Bronchial epithelial cell (primary cell): ENCODE results near the gene CHMP2A. TPM values are rescaled to one million over a fixed set of nuclear protein-coding genes. Genes with fewer than 3 reads are reported as not detected.

Experiments
- DNase-seq: peaks from one replicate; pipeline ENCODE4 v3.0.0-alpha.2; 2010; ENCODE audit warnings: low read depth
- FAIRE-seq: peaks from 2 replicates; lab custom pipeline; 2011; peaks lifted over from hg19 to GRCh38; lab: Jason Lieb, UNC
- H3K27me3 ChIP-seq: 2 replicates; pipeline ENCODE4 v1.5.1; 2011; ENCODE audit warnings: low read length; ENCODE audit not compliant: control insufficient read depth, insufficient read depth
- H3K36me3 ChIP-seq: 2 replicates; pipeline ENCODE4 v1.5.1; 2011; ENCODE audit warnings: low read length; ENCODE audit not compliant: control insufficient read depth, insufficient read depth
- H3K4me3 ChIP-seq: 2 replicates; pipeline ENCODE4 v1.5.1; 2011; ENCODE audit warnings: mild to moderate bottlenecking, low read depth, low read length, control low read depth
- total RNA-seq: library from RNA; depleted of rRNA; stranded (reverse); fragments of >200 nt; gene quantifications from 2 replicates; pipeline ENCODE4 v1.2.1, GENCODE V29; 2014
- TF ChIP-seq, protein P1 (sequence below): IDR thresholded peaks from 2 replicates; pipeline ENCODE4 v1.5.1; 2011; ENCODE audit warnings: mild to moderate bottlenecking, moderate library complexity, low read length, control low read depth, inconsistent platforms; ENCODE audit not compliant: insufficient read depth, severe bottlenecking

The CHMP2A gene
- total RNA-seq, 1 donor from 2014 or later: 166 TPM

DNA sequence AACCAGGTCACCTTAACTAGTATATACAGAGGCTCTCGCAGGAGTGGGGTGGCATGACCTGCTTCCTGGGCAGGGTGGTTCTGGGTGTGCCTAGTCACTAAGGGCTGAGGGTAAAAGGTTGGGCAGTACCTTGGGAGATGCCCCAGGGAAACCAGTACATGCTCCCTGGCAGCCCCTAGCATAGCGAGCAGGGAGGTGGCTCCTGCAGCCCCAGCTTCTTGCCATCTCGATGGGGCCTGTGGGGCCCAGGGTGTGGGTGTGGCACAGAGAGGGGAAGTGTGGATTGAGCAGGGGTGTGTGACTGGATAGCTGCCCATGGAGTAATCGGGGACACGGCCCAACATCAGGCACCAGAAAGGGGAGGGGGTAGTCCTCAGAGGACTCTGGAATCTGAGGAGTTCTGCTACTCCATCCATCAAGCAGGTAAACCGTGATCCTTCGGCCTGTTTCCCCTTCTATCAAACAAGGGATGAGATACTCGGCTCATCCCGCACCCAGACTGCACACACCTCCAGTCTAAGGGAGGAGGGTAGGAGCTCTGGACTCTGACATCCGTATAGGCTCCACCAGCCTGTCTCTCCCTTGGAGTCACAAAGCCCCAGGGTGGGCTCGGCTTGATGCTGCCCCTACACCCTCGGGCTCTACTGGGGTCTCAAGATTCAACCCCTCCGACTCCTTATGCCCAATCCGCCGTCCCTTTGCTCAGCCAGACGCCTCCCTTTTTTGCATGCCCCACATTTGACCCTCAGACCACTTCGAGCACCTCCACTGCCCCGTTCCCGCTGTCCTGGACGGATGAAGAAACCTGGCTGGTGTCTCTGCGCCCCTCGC lies 36.4 kb downstream of the CHMP2A start:
- H3K36me3 ChIP-seq: peaks cover 2% of the 10 kb centered on the region
- TF ChIP-seq, protein P1, sequence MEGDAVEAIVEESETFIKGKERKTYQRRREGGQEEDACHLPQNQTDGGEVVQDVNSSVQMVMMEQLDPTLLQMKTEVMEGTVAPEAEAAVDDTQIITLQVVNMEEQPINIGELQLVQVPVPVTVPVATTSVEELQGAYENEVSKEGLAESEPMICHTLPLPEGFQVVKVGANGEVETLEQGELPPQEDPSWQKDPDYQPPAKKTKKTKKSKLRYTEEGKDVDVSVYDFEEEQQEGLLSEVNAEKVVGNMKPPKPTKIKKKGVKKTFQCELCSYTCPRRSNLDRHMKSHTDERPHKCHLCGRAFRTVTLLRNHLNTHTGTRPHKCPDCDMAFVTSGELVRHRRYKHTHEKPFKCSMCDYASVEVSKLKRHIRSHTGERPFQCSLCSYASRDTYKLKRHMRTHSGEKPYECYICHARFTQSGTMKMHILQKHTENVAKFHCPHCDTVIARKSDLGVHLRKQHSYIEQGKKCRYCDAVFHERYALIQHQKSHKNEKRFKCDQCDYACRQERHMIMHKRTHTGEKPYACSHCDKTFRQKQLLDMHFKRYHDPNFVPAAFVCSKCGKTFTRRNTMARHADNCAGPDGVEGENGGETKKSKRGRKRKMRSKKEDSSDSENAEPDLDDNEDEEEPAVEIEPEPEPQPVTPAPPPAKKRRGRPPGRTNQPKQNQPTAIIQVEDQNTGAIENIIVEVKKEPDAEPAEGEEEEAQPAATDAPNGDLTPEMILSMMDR: no peak
- peak overlapping the region; percentile 73 for H3K4me3 ChIP-seq
- no peaks in the 10 kb centered on the region for H3K27me3 ChIP-seq
- DNase-seq: peak; percentile 5
- FAIRE-seq: no peak

DNA sequence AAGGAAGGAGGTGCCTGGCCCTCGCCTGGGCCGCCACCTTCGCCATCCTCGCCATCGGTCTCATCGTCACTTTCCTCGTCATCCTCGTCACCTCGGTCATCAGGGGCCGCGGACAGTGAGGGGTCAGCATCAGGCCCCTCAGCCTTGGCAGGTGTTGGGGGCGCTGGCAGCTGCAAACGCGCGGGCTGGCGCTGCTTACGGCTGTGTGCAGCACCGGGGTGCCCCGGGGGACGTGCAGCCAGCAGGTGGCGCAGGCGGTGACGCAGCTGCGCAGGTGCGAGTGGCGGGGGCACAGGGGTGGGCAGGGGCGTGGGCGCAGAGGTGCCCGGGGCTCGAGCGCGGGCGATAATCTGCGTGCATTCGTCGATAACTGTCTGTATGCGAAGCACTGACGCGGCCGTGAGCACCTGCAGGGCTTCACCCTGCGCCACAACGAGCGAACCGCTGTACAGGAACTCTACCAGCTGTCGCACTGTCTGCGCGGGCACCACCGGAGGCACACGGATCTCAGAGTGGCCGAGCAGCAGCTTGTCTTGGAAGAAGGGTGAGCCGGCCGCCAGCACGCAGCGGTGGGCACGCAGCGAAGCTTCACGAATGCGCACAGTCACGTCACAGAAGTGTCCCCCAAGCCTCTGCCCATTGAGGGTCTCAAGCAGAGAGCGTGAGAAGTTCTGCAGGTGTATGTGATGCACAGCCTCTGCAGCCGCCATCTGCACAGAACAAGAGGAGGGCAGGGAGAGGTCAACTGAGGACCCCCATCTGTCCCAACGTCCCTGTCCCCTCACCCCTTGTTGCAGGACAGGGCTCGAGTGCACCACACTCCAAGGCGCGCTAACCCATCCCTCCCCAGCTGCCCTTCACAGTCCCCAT lies 37.7 kb downstream of the CHMP2A start:
- TF ChIP-seq, protein P1: no peak
- H3K4me3 ChIP-seq: no peak overlapping the region
- H3K27me3 ChIP-seq: no peaks in the 10 kb centered on the region
- peaks cover 2% of the 10 kb centered on the region for H3K36me3 ChIP-seq
- FAIRE-seq (no peak), DNase-seq (no peak)

DNA sequence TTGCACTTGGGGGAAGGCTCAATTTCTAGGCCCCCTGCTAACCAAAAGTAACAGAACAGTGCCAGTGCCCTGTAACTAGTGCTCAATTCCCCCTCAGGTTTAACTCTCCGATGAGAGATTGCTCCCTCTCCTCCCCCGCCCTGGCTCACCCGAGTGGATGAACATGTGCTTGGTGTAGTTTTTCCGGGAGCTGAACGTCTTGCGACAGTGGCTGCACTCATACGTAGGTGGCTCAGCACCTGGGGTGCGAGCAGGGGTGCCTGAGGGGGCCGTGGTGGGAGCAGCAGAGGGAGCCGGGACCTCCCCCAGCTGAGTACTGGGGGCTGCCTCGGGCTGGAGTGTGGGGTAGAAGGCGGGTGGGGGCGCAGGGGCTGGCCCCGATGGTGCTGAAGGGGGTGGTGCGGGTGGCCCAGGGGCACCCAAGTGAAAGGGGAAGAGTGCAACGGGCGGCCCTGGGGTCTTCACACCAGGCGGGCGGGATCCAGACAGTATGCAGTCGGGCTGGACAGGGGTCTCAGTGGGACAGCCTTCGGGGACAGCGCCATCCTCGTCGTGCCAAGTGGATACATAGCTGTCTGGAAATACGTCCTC lies 38.6 kb downstream of the CHMP2A start:
- Histone ChIP-seq H3K4me3 (no peak overlapping the region), H3K27me3 (no peaks in the 10 kb centered on the region), H3K36me3 (peaks cover 2% of the 10 kb centered on the region)
- DNase-seq (no peak), FAIRE-seq (no peak)
- TF ChIP-seq, protein P1: no peak

DNA sequence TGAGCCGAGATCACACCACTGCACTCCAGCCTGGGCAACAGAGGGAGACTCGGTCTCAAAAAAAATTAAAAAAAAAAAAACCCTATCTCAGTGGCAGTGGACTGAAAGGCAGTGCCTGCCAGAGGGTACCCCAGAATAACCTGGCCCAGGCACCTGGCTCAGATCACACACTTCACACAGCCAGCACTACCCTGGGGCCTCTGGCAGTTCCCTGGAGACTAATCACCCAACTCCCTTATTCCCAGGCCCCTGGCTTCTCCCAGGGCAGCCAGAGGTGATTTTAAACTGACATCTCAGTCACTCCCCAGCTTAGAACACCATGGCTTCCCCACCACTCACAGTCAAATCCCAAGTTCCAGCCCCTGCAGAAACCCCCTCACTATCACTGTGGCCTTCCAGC lies 39.6 kb downstream of the CHMP2A start:
- FAIRE-seq (no peak), DNase-seq (no peak)
- Histone ChIP-seq H3K36me3 (peaks cover 2% of the 10 kb centered on the region), H3K27me3 (no peaks in the 10 kb centered on the region), H3K4me3 (no peak overlapping the region)
- TF ChIP-seq, protein P1: no peak

DNA sequence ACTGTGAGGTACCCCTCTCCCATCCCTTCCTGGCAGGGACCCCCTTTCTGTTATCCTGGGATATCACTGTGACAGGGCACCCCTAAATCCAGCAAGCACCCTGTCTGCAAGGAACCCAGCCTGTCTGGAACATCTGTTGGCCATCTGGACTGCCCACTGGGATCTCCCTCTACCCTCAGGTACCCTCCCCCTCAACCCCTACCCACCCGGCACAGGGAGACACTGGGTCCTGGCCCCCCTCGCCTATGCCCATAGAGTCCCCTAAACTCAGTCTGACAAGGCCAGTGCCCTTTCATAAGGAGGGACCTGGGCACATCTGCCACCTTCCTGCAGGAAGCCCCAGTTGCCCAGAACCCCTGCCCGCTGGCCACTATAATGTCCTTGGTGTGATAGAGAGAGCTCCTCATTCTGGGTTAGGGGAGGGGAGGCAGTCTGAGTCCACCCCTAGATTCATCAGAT lies 40.3 kb downstream of the CHMP2A start:
- Histone ChIP-seq H3K36me3 (peaks cover 2% of the 10 kb centered on the region), H3K4me3 (peak overlapping the region; percentile 37), H3K27me3 (no peaks in the 10 kb centered on the region)
- TF ChIP-seq, protein P1: no peak
- no peak for FAIRE-seq
- no peak for DNase-seq
